Prostate gland (tissue), 2 donors: ENCODE data around the gene BRD7.

ENCODE experiments used
- POLR2A ChIP-seq: fragments of 450-650 bp; IDR thresholded peaks from one replicate; pipeline ENCODE4 v1.6.1; 2016; ENCODE audit warnings: antibody characterized with exemption, mild to moderate bottlenecking
- POLR2AphosphoS5 ChIP-seq: sonication (generic); formaldehyde crosslinking; IDR thresholded peaks from one replicate; pipeline ENCODE4 v1.6.1; 2017; ENCODE audit warnings: antibody characterized with exemption
- TF ChIP-seq, protein P1 (sequence below), 4 experiments: fragments of 200-600 bp in 2 of 4; fragments of 450-650 bp in 2 of 4; sonication (generic) in 2 of 4; IDR thresholded peaks; 1 replicate in 3 of 4; 2 replicates in 1 of 4; pipeline ENCODE4 v1.5.1; 2016 to 2019; ENCODE audit warnings: antibody characterized with exemption in 4 of 4, mild to moderate bottlenecking in 2 of 4, moderate library complexity in 2 of 4

DNA sequence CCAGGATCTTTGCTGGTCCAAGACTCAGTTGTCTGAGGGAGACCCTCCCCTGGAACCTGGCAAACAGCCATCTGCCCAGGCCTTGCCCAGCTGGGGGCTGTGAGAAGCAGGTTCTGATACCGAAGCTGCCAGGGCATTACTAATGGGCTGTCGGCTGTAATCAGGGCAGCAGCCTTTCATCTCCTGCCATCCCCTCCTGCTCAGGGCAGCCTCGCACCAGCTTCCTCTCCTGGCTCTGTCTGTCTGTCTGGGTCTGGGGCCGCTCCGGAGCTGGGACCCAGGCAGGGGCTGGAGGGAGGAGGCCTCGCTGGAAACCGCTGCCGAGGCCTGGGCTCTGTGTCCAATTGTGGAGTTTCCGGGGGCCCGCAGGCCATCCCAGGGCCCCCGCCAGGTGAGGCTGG lies 21.6 kb upstream of the BRD7 start:
- TF ChIP-seq, protein P1, sequence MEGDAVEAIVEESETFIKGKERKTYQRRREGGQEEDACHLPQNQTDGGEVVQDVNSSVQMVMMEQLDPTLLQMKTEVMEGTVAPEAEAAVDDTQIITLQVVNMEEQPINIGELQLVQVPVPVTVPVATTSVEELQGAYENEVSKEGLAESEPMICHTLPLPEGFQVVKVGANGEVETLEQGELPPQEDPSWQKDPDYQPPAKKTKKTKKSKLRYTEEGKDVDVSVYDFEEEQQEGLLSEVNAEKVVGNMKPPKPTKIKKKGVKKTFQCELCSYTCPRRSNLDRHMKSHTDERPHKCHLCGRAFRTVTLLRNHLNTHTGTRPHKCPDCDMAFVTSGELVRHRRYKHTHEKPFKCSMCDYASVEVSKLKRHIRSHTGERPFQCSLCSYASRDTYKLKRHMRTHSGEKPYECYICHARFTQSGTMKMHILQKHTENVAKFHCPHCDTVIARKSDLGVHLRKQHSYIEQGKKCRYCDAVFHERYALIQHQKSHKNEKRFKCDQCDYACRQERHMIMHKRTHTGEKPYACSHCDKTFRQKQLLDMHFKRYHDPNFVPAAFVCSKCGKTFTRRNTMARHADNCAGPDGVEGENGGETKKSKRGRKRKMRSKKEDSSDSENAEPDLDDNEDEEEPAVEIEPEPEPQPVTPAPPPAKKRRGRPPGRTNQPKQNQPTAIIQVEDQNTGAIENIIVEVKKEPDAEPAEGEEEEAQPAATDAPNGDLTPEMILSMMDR (IDR thresholded peaks at IDR 0.05), result no peak
- TF ChIP-seq POLR2AphosphoS5 (no peak), POLR2A (no peak)
